HG03039 (cell line): Measurements from ENCODE around the gene HMHB1.
A peak's percentile ranks its signal among the peaks of the same experiment; 100 is the strongest.

Source experiments
- ATAC-seq: cut with Tn5 transposase; IDR thresholded peaks from one replicate; pipeline ENCODE4 v1.9.1; 2021; ENCODE audit warnings: mild to moderate bottlenecking, moderate library complexity; ENCODE audit not compliant: unreplicated experiment

The HMHB1 gene

DNA sequence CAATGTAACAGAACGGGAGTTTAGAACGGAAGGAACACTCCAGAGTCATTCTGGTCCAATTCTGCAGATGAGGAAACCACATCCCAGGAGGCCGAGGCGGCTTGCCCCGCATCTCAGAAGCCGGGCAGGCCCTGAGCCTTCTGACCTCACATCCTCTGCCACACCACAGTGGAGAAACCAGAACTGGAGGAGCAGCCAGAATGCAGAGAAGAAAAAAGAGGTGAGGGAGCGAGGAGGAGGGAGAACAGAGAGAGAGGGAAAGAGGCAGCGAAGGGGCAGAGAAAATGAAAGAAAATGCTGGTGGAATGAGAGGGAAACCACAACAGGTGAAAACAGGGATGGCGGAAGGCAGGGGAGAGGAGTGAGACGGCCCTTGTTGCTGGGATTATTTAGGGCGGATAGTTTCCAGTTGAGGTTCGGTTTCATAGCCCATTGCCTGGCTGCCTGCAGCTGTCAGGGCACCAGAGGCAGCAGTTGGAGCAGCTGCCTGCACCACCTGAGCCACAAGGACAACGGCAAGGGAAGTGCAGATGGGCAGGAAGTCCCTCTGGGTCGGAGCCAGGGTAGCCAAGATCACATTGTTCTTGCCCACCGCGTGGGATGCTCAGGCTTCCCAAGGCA, at the start of gene HMHB1:
TSS of gene HMHB1 (plus strand) at position 77 of the 621 bp plus-strand sequence.
- peak; percentile 46 for ATAC-seq

- no peak for ATAC-seq
These were observed 49.2 kb upstream of the HMHB1 start for GRCh38 chr5:143762636-143763220.

DNA sequence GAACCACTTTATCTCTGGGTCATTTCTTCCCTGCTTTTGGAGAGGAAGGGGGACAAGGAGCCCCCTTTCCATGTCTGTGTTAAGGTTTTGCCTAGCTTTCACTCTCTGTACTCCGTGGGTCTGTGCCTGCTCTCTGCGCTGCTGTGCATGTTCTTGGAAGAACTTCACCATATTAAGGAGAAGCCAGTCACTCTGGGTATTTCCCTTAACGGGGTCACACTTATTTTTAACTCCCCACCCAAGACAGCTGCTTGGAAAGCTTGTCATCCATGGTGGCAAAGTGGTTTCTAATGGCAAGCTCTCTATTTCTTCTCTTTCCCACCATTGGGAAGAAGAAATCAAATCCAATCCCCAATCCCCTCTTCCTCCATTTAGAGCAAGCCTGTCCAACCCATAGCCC, 44.8 kb upstream of the HMHB1 start:
- no peak for ATAC-seq

- no peak for ATAC-seq
These were observed 42.8 kb upstream of the HMHB1 start for GRCh38 chr5:143769026-143769786.

DNA sequence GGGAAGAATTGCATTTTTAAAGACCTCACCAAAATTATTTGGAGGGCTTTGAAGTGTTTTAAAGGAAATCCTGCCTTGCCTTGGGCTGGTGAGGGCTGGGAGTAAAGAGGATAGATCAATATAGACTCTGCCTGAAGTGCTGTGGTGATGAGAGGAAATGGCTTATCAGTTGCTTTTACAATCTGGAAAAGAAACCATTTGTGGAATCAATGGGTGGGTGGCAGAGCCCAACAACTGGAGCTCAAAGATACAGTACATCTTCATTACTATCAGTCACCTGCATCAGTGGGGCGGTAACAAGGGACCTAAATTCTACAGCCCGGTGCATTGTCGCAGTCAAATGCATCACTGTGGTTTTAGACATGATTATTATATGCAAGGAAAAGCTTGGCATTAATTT, 41.5 kb upstream of the HMHB1 start:
- ATAC-seq: no peak

DNA sequence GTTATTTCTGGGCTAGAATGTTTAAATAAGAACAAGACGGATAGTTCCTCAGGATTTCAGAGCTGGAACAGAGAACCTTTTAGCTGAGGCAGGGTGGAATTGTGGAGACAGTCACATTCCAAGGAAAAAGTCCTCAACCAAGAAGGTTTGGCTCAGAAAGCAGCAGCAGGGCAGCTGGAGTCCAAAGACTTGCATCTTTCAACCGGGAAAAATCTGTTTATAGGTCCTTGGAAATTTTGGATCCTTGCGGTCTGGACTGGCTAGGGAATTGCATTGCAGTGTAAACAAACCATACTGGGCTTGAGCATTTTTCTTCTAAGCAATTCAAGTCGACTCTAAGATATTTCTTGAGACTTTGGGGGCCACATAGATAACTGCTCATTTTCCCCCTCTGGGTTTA, 40.8 kb upstream of the HMHB1 start:
- no peak for ATAC-seq

DNA sequence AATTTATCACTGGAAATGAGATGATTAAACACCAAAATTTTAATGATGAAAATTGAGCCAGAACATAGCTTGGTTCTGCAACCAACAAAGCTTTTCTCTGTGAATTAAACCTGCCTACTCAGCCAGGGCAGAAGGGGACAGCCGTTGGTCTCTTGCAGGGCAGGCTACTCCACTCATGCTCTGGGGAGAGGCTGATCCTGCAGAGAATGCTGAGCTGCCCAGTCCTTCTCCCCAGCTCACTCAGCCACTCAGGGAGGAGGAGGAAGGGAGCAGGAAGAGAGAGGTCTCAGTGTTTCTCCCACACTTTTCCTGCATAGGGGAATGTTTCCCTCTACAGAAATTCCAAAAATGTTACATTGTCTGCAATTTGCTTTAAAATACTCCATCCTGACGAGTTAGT, 40.4 kb upstream of the HMHB1 start:
- ATAC-seq: no peak

- ATAC-seq: no peak
These were observed 39.3 kb upstream of the HMHB1 start for GRCh38 chr5:143772621-143773020.

GRCh38 chr5:143775258-143775657, 36.7 kb upstream of the HMHB1 start:
- ATAC-seq: no peak

DNA sequence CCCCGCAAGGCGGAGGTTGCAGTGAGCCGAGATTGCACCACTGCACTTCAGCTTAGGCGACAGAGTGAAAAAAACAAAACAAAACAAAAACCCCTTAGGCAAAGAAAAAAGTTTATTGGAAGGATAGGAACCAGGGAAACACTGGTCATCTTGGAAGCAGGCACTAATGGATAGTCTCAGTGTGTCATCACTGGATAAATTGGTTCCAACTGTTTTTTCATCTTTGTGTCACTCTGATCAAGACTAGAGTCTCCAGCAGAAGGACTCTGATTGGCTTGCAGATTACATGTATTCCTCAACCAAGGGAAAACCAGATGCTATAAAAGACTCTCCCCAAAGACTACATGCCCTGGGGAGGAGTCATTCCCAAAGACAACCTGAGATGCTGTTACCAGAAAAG, 35.0 kb upstream of the HMHB1 start:
- no peak for ATAC-seq

- ATAC-seq: no peak
These were observed 32.5 kb upstream of the HMHB1 start for GRCh38 chr5:143779506-143779905.

- no peak for ATAC-seq
These were observed 29.9 kb upstream of the HMHB1 start for GRCh38 chr5:143781993-143782520.

- no peak for ATAC-seq
These were observed 29.2 kb upstream of the HMHB1 start for GRCh38 chr5:143782588-143783386.

DNA sequence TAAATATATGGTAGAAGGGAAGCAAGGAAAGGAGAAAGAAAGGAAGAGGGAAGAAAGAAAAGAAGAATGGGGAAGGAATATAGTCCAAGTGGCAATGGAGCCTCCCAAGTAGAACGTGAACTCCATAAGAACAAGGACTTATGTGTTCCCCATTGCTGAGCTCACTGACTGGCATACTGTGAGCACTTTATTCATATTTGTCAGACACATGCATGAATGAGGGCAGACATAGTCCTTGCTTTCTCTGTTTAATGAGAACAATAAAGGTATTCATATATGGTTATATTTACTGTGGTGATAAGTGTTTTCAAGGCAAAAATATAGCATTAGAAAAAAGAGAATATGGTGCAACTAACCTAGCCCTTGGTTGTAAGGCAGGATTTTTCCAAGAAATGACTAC, 23.6 kb upstream of the HMHB1 start:
- ATAC-seq: no peak

GRCh38 chr5:143790457-143791112, 21.4 kb upstream of the HMHB1 start:
- no peak for ATAC-seq

DNA sequence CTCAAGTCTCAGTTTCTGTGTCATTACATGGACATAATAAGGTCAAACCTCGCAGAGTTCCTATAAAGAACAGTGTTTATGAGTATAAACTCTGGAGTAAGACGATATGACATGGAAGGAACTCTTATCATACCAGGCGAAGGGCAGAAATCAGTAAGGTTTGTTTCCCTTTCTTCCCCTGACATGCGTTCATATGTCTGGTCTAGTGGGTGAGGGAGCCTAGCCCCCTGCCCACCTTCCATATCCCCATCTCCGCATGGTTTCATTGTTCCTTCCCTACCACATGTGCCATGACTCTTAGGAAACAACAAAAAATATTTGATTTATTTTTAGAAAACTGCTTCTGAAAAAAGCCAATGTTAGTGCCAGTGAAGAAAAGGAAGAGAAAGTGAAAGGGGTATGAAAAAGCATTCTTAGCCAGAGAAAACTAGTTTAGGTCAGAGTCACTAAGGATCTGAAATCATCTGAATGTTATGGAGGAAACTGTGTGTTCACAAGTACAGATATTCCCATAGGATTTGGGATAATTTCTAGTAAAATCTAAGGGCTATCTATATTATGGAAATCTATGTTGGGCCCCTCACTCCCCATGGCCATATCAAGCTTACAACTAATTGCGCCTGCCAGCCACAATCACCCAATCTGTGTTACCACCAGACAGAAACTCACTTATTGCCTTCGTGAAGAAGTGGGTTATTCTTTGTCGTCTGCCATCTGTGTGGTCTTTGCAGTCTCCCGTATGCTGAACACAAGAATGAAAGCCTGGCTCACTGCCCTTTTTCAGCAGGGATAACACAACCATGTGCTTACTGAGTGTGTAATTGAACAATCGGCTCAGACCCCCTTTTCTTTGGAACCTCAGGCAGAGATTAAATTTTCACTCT, 19.9 kb upstream of the HMHB1 start:
- no peak for ATAC-seq

- no peak for ATAC-seq
These were observed 18.7 kb upstream of the HMHB1 start for GRCh38 chr5:143793249-143793648.

- ATAC-seq: no peak
These were observed 15.8 kb upstream of the HMHB1 start for GRCh38 chr5:143796125-143796524.

GRCh38 chr5:143796753-143797152, 15.2 kb upstream of the HMHB1 start:
- ATAC-seq: no peak

DNA sequence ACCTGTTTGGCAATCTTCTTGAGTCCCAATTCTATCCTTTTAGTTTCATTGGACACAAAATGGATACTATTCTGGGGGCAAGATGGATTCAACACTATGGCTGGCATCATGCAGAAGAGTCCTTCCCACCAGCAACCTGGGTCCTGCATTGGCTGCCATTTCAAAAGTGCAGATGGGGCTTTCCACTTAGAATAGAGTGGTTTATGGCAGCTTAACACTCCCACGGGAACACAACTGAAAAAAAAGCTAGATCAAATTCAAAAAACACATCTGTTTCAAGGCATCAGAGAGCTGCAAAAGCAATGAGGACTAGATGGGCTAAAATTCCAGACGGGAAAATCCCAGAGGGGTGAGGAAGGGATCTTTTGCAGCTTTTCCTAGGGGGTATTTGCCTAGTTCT, 11.2 kb upstream of the HMHB1 start:
- ATAC-seq: no peak
